ENCODE results near the gene FSD2.

The FSD2 gene

DNA sequence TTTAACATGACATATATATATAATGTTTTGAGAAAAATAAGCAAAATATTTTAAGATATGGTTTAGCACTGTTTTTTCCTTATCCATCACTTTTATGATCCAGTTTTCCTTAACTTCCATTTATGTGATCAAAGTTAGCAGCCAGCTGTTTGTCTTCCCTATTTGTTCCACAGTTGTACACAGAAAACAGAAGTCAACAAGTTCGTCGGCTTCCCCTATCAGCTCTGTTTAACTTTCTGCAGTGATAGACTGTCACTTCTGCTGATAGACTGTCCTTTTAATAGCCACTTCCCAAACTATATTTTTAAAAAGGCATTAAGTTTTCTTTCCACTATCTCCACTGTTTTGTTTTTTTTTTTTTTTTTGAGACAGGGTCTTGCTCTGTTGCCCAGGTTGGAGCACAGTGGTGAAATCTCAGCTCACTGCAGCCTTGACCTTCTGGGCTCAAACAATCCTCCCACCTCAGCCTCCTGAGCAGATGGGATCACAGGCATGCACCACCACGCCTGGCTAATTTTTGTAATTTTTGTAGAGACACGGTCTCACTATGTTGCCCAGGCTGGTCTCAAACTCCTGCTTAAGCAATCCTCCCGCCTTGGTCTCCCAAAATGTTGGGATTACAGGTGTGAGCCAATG is 7.2 kb downstream of the FSD2 start:
- no peak for DNase-seq

- no peak for DNase-seq
Observed at GRCh38 chr15:82798104-82798503, 7.8 kb downstream of the FSD2 start.

DNA sequence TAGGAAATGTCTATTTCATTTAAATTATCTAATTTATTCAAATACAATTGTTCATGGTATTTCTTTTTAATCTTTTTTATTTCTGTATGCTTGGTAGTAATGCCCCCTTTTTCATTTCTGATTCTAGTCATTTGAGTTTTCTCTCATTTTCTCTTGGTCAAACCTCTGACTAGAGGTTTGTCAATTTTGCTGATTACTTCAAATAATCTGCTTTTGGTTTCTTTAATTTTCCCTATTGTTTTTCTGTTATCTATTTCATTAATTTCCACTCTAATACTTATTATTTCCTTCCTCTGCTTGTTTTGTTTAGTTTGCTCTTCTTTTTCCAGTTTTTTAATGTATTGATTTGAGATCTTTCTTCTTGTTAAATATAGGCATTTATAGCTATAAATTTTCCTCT is 12.1 kb downstream of the FSD2 start:
- DNase-seq: no peak

DNA sequence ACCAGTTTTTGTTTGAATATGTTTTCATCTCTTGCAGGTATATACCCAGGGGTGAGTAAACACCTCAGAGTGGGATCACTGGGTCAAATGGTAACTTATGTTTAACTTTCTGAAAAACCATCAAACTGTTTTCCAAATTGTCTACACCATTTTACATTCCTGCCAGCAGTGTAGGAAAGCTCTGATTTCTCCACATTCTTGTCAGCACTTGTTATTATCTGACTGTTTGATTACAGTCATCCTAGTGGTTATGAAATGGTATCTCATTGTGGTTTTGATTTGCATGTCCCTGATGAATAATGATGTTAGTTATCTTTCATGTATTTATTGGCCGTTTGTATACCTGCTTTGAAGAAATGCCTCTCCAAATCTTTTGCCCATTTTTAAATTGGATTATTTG is 13.8 kb downstream of the FSD2 start:
- no peak for DNase-seq

GRCh38 chr15:82790321-82790720 is 15.5 kb downstream of the FSD2 start:
- no peak for DNase-seq

DNA sequence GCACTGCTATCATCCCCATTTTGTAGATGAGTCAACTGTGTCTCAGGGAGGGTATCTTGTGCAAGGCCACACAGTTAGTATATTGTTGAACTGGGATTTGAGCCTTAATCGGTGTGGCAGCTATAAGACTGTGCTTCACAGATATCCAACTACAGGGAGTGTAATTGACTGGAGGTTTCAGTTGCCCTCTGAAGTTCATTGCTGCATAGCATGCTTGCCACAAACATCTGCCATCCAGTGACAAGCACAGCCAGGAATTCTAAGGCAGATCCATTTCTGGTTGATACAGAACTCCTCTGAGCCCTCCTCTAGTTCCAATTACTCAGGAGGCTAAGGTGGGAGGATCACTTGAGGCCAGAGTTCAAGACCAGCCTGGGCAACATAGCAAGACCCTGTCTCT is 16.4 kb downstream of the FSD2 start:
- DNase-seq: no peak

GRCh38 chr15:82788496-82788895 is 17.4 kb downstream of the FSD2 start:
- DNase-seq: no peak

- no peak for DNase-seq
Observed at GRCh38 chr15:82781349-82781748, 24.5 kb downstream of the FSD2 start.

- no peak for DNase-seq
Observed at GRCh38 chr15:82778755-82779154, 27.1 kb downstream of the FSD2 start.

DNA sequence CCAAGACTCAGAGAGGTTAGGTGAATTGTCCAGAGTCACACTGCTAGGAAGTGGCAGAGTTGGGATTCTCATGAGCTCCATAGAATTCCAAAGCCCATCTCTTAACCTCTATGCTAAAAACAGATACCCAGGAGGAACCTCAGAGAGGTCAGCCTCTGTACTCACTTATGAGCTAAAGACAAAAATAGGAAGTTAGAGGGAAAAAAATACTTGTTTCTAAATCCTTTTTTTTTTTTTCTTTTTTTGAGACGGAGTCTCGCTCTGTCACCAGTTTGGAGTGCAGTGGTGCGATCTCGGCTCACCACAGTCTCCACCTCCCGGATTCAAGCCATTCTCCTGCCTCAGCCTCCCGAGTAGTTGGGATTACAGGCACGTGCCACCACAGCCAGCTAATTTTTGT is 31.4 kb downstream of the FSD2 start:
- DNase-seq: no peak

GRCh38 chr15:82771789-82772607 is 33.9 kb downstream of the FSD2 start:
- no peak for DNase-seq

- no peak for DNase-seq
Observed at GRCh38 chr15:82768414-82769054, 37.3 kb downstream of the FSD2 start.

GRCh38 chr15:82767163-82767829 is 38.6 kb downstream of the FSD2 start:
- no peak for DNase-seq

- peak in 1 of 58 donors; percentile 12 for DNase-seq
Observed at GRCh38 chr15:82766201-82766600, 39.7 kb downstream of the FSD2 start.

DNA sequence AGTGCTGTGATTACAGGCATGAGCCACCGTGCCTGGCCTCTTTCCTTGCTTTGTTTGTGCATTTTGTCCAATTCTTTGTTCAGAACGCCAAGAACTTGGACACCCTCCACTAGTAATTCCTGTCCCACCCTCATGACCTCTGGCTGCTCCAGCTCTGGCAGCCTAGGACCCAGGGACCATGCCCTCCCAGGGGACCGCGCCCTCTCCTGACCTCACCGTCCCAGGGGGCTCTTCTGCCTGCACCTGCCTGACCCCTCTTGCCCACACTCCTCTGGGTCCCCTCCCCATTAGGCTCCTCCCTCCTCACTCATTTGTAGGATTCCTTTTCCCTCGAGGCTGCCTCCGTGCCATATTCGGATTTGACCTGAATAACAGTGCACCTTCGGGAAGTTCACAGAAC is 41.1 kb downstream of the FSD2 start:
- DNase-seq: no peak

GRCh38 chr15:82764117-82764490 is 41.8 kb downstream of the FSD2 start:
- DNase-seq: no peak

DNA sequence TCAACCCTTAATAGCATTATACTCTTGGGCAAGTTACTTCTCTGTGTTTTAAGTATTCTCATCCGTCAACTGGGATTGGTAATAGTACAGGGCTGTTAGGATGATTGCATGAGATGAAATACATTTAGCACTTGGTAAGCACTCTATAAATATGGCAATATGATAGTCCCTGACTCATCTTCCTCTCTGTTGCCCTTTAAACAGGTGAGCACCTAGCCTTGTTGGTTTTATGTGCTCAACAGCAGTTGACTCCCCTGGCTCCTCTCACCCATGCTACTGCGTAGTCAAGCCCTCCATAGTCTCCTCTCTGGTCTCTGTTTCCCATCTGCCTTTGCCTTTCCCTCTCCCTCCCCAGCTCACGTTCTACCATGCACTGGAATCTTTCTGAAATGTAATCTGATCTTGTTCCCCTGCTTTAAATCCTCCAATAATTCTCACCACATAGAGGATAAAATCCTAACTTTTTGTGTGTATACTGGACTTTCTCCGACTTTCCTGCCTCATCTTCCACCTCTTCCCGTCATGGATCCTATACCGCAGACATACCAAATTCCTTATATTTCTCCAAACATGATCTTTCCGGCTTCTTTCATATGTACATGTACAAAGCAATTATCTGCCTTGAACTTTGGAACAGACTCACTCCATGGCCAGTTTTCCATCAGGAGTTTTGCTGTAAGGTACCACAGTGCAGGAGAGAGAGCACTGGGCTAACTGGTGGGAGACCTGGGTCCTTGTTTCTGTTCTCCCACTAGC is 42.3 kb downstream of the FSD2 start:
- DNase-seq: no peak

DNA sequence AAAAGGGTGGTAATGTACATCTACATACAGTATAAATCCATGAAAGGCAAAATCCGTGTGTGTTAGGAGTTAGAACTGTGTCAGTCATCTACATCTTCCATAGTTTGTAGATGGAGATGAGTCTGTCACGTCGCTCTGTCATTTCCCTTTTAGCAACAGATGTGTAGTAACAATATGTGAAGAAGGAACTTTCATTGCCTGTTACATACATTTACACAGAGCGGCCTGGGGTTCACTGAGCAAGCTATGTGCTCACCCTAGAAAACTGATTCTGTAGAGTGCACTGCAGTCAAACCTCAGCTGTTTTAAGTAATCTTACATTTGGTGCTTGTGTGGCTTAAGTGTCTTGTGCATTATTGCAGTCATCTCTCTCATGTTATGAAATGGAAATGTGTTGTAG is 54.6 kb downstream of the FSD2 start:
- DNase-seq: no peak

GRCh38 chr15:82750831-82751180 is 55.1 kb downstream of the FSD2 start:
- DNase-seq: peak in 1 of 58 donors; percentile 11

DNA sequence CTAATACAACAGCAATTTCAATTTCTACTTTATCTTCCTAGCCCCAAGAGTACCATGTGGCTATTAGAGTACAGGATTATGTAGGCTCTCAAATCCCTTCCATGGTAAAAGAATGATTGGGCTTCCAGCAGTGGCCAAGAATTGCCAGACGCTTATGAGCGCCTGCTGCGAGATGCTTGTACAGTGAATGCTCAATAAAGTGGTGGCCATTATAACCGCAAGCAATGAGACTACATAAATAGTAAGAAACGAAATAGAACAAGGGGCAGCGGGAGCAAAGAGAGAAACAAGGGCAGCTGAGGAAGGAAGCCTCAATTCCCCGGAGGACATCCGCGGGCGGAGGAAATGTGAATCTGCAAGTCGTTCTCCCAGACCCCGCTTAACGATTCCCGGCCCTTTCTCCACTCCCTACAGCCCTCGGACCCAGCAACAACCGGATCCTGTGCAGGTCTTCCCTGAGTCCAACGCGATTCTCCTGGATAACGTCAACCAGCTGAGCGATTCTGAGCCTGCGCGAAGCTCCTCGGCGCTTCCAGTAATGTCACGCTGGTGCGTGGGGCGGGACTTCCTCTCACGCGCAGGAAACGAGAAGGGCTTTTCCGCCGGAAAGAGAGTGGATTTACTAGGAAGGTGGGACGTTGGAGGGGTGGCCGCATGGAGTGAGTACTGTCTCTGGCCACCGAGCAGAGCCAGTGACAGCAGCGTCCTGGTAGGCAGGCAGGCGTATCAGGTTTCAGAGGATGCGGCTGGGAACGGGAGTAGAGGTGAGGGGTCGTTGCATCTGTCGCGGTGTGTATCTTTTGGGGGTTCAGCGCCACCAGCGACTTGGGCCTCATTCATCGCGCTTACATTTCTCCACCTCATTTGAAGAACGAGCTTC is 55.7 kb downstream of the FSD2 start:
- peak; percentile 49 to 97 (median 91) for DNase-seq

Measured in anterior cingulate cortex (tissue), 58 donors.